Esophagus squamous epithelium (tissue), 5 donors: ENCODE data around the gene SECISBP2. TPM values are rescaled to one million over a fixed set of nuclear protein-coding genes. Genes with fewer than 3 reads are reported as not detected.

Source experiments
- DNase-seq: peaks from one replicate; lab custom pipeline; 2025; lab: John Stamatoyannopoulos, UW
- H3K27ac ChIP-seq, 4 donors: fragments of 200-600 bp; sonication (generic); one replicate each; pipeline ENCODE4 v1.5.1; 2016 to 2019; ENCODE audit warnings: mild to moderate bottlenecking in 1 of 4
- H3K27me3 ChIP-seq, 4 donors: fragments of 200-600 bp; sonication (generic); 1 replicate in 3 of 4; 2 replicates in 1 of 4; pipeline versions ENCODE4 v1.5.1 to v1.6.0; 2017 to 2021; ENCODE audit warnings: antibody characterized with exemption in 1 of 4
- H3K36me3 ChIP-seq, 3 donors: fragments of 200-600 bp; sonication (generic); one replicate each; pipeline ENCODE4 v1.5.1; 2016 to 2019
- H3K4me1 ChIP-seq, 3 donors: fragments of 200-600 bp; sonication (generic); one replicate each; pipeline ENCODE4 v1.5.1; 2017 to 2019
- H3K4me3 ChIP-seq, 4 donors: fragments of 200-600 bp; sonication (generic); 1 replicate in 3 of 4; 2 replicates in 1 of 4; pipeline ENCODE4 v1.5.1; 2016 to 2019; ENCODE audit warnings: mild to moderate bottlenecking in 2 of 4, moderate library complexity in 1 of 4
- H3K9me3 ChIP-seq, 3 donors: fragments of 200-600 bp; sonication (generic); one replicate each; pipeline ENCODE4 v1.5.1; 2016 to 2019
- POLR2A ChIP-seq, 4 donors: fragments of 450-650 bp; IDR thresholded peaks; one replicate each; pipeline ENCODE4 v1.6.1; 2017; ENCODE audit warnings: antibody characterized with exemption in 4 of 4, mild to moderate bottlenecking in 4 of 4, moderate library complexity in 3 of 4
- WGBS, 2 donors: methylation state at CpG; one replicate each; pipeline ENCODE4 v1.1.5; 2018; 5-methylcytosine and 5-hydroxymethylcytosine counted together
- intact Hi-C: fragments of 100-400 bp; cut with DNase I; formaldehyde crosslinking; loops from one replicate; pipeline ENCODE4 v1.15.0; 2022
- total RNA-seq, 4 donors: library from RNA; depleted of rRNA; stranded (reverse); fragments of >200 nt; gene quantifications; one replicate each; pipeline ENCODE4 v1.1.0, GENCODE V29; 2016
- TF ChIP-seq, protein P1 (sequence below), 6 experiments: fragments of 450-650 bp in 4 of 6; fragments of 200-600 bp in 2 of 6; sonication (generic) in 2 of 6; IDR thresholded peaks; one replicate each; pipeline ENCODE4 v1.5.1; 2016 to 2019; ENCODE audit warnings: antibody characterized with exemption in 6 of 6, mild to moderate bottlenecking in 4 of 6, moderate library complexity in 4 of 6
- donor health status: DM: yes; HTN: yes; CAD: no.

Gene SECISBP2
- total RNA-seq, 4 donors from 2014 or later = 23.1 to 50.9 (median 27.7) TPM

DNA sequence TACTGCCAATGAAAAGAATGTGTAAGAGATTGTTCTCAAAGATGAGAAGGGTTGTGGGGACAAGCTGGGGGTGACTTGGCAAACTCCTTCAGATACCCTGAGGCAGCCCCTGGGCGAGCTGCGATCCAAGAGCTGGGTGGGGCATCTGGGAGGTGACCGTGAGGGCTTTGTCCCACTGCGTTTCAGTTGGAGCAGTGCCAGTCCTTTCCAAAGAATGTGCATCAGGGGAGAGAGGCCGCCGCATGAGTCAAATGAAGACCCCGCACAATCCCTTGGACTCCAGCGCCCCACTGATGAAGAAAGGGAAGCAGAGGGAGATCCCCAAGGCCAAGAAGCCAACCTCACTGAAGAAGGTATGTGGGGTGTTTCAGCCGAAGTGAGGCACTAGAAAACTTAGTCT is 28.4 kb downstream of the SECISBP2 start:
- no peak for DNase-seq

DNA sequence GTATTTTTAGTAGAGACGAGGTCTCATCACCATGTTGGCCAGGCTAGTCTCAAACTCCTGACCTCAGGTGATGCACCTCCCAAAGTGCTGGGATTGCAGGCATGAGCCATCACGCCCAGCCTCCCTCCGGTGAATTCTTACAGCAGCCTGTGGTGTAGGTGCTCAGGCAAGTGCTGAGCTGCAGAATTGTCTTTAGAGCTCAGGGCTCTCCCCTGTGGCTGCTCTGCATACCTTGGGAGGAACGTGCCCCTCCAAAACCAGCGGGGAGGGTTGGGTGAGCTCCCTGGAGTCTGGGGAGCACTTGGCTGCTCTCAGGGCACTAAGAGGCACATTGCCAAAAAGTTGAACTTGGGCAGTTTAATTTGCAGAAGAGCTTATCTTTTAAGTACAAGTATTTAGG is 29.4 kb downstream of the SECISBP2 start:
- TF ChIP-seq POLR2A (IDR thresholded peaks at IDR 0.05) = no peak
- TF ChIP-seq, protein P1, sequence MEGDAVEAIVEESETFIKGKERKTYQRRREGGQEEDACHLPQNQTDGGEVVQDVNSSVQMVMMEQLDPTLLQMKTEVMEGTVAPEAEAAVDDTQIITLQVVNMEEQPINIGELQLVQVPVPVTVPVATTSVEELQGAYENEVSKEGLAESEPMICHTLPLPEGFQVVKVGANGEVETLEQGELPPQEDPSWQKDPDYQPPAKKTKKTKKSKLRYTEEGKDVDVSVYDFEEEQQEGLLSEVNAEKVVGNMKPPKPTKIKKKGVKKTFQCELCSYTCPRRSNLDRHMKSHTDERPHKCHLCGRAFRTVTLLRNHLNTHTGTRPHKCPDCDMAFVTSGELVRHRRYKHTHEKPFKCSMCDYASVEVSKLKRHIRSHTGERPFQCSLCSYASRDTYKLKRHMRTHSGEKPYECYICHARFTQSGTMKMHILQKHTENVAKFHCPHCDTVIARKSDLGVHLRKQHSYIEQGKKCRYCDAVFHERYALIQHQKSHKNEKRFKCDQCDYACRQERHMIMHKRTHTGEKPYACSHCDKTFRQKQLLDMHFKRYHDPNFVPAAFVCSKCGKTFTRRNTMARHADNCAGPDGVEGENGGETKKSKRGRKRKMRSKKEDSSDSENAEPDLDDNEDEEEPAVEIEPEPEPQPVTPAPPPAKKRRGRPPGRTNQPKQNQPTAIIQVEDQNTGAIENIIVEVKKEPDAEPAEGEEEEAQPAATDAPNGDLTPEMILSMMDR (IDR thresholded peaks at IDR 0.05) = no peak
- WGBS, 2 donors = 20 to 33% methylated on average over 1 of the region's 5 CpGs

More for the DNA sequence above, 28.4 kb downstream of the SECISBP2 start:
- H3K27ac ChIP-seq = no peak overlapping the region
- peaks cover 23 to 100% (median 43%) of the 10 kb centered on the region in 3 donors for H3K36me3 ChIP-seq
- H3K9me3 ChIP-seq = no peaks in the 10 kb centered on the region
- TF ChIP-seq, protein P1 (IDR thresholded peaks at IDR 0.05) = no peak
- no peak for TF ChIP-seq POLR2A (IDR thresholded peaks at IDR 0.05)
- H3K4me3 ChIP-seq = no peak overlapping the region
- H3K27me3 ChIP-seq = no peaks in the 10 kb centered on the region
- 84 to 99% methylated on average over 5 to 8 of the region's 9 CpGs for WGBS, 2 donors
- no peaks in the 10 kb centered on the region for H3K4me1 ChIP-seq
- intact Hi-C loops = no loop called here

GRCh38 chr9:89349607-89350006 is 31.3 kb downstream of the SECISBP2 start:
- H3K27ac ChIP-seq = no peak overlapping the region
- DNase-seq = no peak
- H3K4me1 ChIP-seq = peaks cover 0 to 4% (median 0%) of the 10 kb centered on the region in 3 donors
- TF ChIP-seq POLR2A (IDR thresholded peaks at IDR 0.05) = no peak
- TF ChIP-seq, protein P1 (IDR thresholded peaks at IDR 0.05) = no peak
- no peak overlapping the region for H3K4me3 ChIP-seq
- H3K36me3 ChIP-seq = peaks cover 30 to 100% (median 56%) of the 10 kb centered on the region in 3 donors
- no peaks in the 10 kb centered on the region for H3K9me3 ChIP-seq
- intact Hi-C loops = no loop called here
- WGBS, 2 donors = 88 to 100% methylated on average over 3 to 4 of the region's 6 CpGs
- no peaks in the 10 kb centered on the region for H3K27me3 ChIP-seq

More for the DNA sequence above, 29.4 kb downstream of the SECISBP2 start:
- H3K9me3 ChIP-seq = no peaks in the 10 kb centered on the region
- no peak for DNase-seq
- H3K27ac ChIP-seq = no peak overlapping the region
- intact Hi-C loops = no loop called here
- no peak overlapping the region for H3K4me3 ChIP-seq
- H3K27me3 ChIP-seq = no peaks in the 10 kb centered on the region
- H3K4me1 ChIP-seq = peaks cover 0 to 4% (median 0%) of the 10 kb centered on the region in 3 donors
- peaks cover 30 to 100% (median 49%) of the 10 kb centered on the region in 3 donors for H3K36me3 ChIP-seq

- intact Hi-C loops = no loop called here
- Histone ChIP-seq H3K27ac (no peak overlapping the region), H3K27me3 (no peaks in the 10 kb centered on the region), H3K9me3 (no peaks in the 10 kb centered on the region), H3K4me1 (peaks cover 0 to 4% (median 0%) of the 10 kb centered on the region in 3 donors), H3K4me3 (no peak overlapping the region), H3K36me3 (peaks cover 30 to 100% (median 62%) of the 10 kb centered on the region in 3 donors)
- DNase-seq = no peak
- TF ChIP-seq, protein P1 (IDR thresholded peaks at IDR 0.05) = no peak
- TF ChIP-seq POLR2A (IDR thresholded peaks at IDR 0.05) = no peak
- 60 to 77% methylated on average over 2 of the region's 2 CpGs for WGBS, 2 donors
Measured at GRCh38 chr9:89350988-89351557, 32.8 kb downstream of the SECISBP2 start.

GRCh38 chr9:89351584-89352300 is 33.4 kb downstream of the SECISBP2 start:
- peaks cover 30 to 100% (median 67%) of the 10 kb centered on the region in 3 donors for H3K36me3 ChIP-seq

More at GRCh38 chr9:89351584-89352300, 33.4 kb downstream of the SECISBP2 start:
- WGBS, 2 donors = 96% methylated on average over 2 to 4 of the region's 6 CpGs
- H3K27me3 ChIP-seq = no peaks in the 10 kb centered on the region
- no peak for TF ChIP-seq POLR2A (IDR thresholded peaks at IDR 0.05)
- TF ChIP-seq, protein P1 (IDR thresholded peaks at IDR 0.05) = no peak
- peaks cover 0 to 4% (median 0%) of the 10 kb centered on the region in 3 donors for H3K4me1 ChIP-seq
- H3K27ac ChIP-seq = no peak overlapping the region
- intact Hi-C loops = no loop called here
- H3K9me3 ChIP-seq = no peaks in the 10 kb centered on the region
- DNase-seq = no peak
- H3K4me3 ChIP-seq = no peak overlapping the region
